Measurements from ENCODE around the gene CCDC182. TPM values are rescaled to one million over a fixed set of nuclear protein-coding genes. Genes with fewer than 3 reads are reported as not detected.

CCDC182 gene
- total RNA-seq, 3 donors from 2014 or later: not detected

- no peaks in the 10 kb centered on the region for H3K27me3 ChIP-seq
- TF ChIP-seq POLR2A (IDR thresholded peaks at IDR 0.05): no peak
- no peak for TF ChIP-seq POLR2AphosphoS5 (IDR thresholded peaks at IDR 0.05)
- TF ChIP-seq CTCF (IDR thresholded peaks at IDR 0.05): no peak
- no peaks in the 10 kb centered on the region for H3K36me3 ChIP-seq
- DNase-seq (ENCODE audit: low spot score in 2 of 2): no peak
- intact Hi-C loops (cut with DNase I; ENCODE audit: low total_unique reads): no loop called here
- H3K9me3 ChIP-seq: no peaks in the 10 kb centered on the region
- peaks cover 0 to 10% of the 10 kb centered on the region in 2 donors for H3K4me1 ChIP-seq
- H3K27ac ChIP-seq: no peak overlapping the region
- no peak overlapping the region for H3K4me3 ChIP-seq
Measured at GRCh38 chr17:57778306-57778705, 33.2 kb upstream of the CCDC182 start.

GRCh38 chr17:57776366-57776765 lies 31.3 kb upstream of the CCDC182 start:
- H3K9me3 ChIP-seq: no peaks in the 10 kb centered on the region
- intact Hi-C loops (cut with DNase I; ENCODE audit: low total_unique reads): no loop called here
- no peak for DNase-seq (ENCODE audit: low spot score in 2 of 2)
- no peaks in the 10 kb centered on the region for H3K36me3 ChIP-seq
- H3K27ac ChIP-seq: no peak overlapping the region
- no peaks in the 10 kb centered on the region for H3K27me3 ChIP-seq
- no peak for TF ChIP-seq CTCF (IDR thresholded peaks at IDR 0.05)
- TF ChIP-seq POLR2AphosphoS5 (IDR thresholded peaks at IDR 0.05): no peak
- TF ChIP-seq POLR2A (IDR thresholded peaks at IDR 0.05): no peak
- no peaks in the 10 kb centered on the region for H3K4me1 ChIP-seq
- no peak overlapping the region for H3K4me3 ChIP-seq

GRCh38 chr17:57774872-57775271 lies 29.8 kb upstream of the CCDC182 start:
- intact Hi-C loops (cut with DNase I; ENCODE audit: low total_unique reads): no loop called here
- Histone ChIP-seq H3K36me3 (no peaks in the 10 kb centered on the region), H3K9me3 (no peaks in the 10 kb centered on the region), H3K4me1 (no peaks in the 10 kb centered on the region), H3K27me3 (no peaks in the 10 kb centered on the region), H3K4me3 (no peak overlapping the region), H3K27ac (no peak overlapping the region)
- no peak for TF ChIP-seq CTCF (IDR thresholded peaks at IDR 0.05)
- no peak for TF ChIP-seq POLR2AphosphoS5 (IDR thresholded peaks at IDR 0.05)
- no peak for TF ChIP-seq POLR2A (IDR thresholded peaks at IDR 0.05)
- no peak for DNase-seq (ENCODE audit: low spot score in 2 of 2)

GRCh38 chr17:57773557-57773956 lies 28.5 kb upstream of the CCDC182 start:
- H3K27me3 ChIP-seq: no peaks in the 10 kb centered on the region
- TF ChIP-seq POLR2A (IDR thresholded peaks at IDR 0.05): no peak
- no peak overlapping the region for H3K27ac ChIP-seq
- no peaks in the 10 kb centered on the region for H3K4me1 ChIP-seq
- H3K4me3 ChIP-seq: no peak overlapping the region
- no peaks in the 10 kb centered on the region for H3K36me3 ChIP-seq
- intact Hi-C loops (cut with DNase I; ENCODE audit: low total_unique reads): no loop called here
- DNase-seq (ENCODE audit: low spot score in 2 of 2): no peak
- H3K9me3 ChIP-seq: no peaks in the 10 kb centered on the region

GRCh38 chr17:57772774-57773173 lies 27.7 kb upstream of the CCDC182 start:
- no peak for DNase-seq (ENCODE audit: low spot score in 2 of 2)
- H3K4me3 ChIP-seq: no peak overlapping the region
- no peak overlapping the region for H3K27ac ChIP-seq
- no peaks in the 10 kb centered on the region for H3K36me3 ChIP-seq
- intact Hi-C loops (cut with DNase I; ENCODE audit: low total_unique reads): no loop called here
- H3K27me3 ChIP-seq: no peaks in the 10 kb centered on the region
- H3K9me3 ChIP-seq: no peaks in the 10 kb centered on the region
- no peak for TF ChIP-seq POLR2AphosphoS5 (IDR thresholded peaks at IDR 0.05)
- no peak for TF ChIP-seq POLR2A (IDR thresholded peaks at IDR 0.05)
- no peak for TF ChIP-seq CTCF (IDR thresholded peaks at IDR 0.05)
- no peaks in the 10 kb centered on the region for H3K4me1 ChIP-seq

- Histone ChIP-seq H3K36me3 (no peaks in the 10 kb centered on the region), H3K27me3 (no peaks in the 10 kb centered on the region), H3K4me3 (no peak overlapping the region), H3K4me1 (no peaks in the 10 kb centered on the region), H3K9me3 (no peaks in the 10 kb centered on the region), H3K27ac (no peak overlapping the region)
- TF ChIP-seq POLR2AphosphoS5 (IDR thresholded peaks at IDR 0.05) (no peak), POLR2A (IDR thresholded peaks at IDR 0.05) (no peak), CTCF (IDR thresholded peaks at IDR 0.05) (no peak)
- DNase-seq (ENCODE audit: low spot score in 2 of 2): no peak
- intact Hi-C loops (cut with DNase I; ENCODE audit: low total_unique reads): no loop called here
Measured at GRCh38 chr17:57767561-57767960, 22.5 kb upstream of the CCDC182 start.
